ENCODE results near the gene HS3ST6.
"Not testable (repeated sequence)": the region's sequence is repeated elsewhere in the genome, so short reads cannot be mapped to it uniquely, and the experiment has no call there.

HS3ST6 gene

DNA sequence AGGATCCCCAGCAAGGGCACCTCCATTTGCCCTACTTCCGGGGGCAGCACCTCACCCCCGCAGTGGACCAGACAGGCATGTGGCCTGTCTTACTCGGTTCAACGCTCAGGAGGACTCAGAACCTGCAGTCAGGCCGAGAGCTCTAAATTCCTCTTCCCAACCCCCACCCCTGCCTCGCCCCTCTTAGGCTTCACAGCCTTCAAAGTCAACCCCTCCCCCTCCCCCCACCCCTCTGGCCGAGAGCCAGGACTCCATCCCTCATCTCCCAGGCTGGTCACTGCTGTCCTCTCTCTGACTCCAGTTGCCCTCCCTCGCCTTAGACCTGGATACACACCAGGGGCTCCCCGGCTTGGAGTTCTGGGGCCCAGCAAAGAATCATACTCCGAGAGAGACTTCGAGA lies 8.1 kb upstream of the HS3ST6 start:
- DNase-seq (ENCODE audit: low read depth), result no peak

DNA sequence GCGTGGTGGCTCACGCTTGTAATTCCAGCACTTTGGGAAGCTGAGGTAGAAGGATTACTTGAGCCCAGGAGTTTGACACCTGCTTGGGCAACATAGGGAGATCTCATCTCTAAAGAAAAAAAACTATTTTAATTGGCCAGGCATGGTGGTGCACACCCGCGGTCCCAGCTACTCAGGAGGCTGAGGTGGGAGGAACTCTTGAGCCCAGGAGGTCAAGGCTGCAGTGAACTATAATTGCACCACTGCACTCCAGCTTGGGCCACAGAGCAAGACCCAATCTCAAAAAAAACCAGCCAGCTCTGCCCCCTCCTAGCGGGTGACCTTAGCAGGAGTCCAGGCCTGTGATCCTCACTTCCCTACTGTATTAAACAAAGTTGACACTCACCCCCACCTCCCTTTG lies 5.9 kb upstream of the HS3ST6 start:
- no peak for DNase-seq (ENCODE audit: low read depth)

DNA sequence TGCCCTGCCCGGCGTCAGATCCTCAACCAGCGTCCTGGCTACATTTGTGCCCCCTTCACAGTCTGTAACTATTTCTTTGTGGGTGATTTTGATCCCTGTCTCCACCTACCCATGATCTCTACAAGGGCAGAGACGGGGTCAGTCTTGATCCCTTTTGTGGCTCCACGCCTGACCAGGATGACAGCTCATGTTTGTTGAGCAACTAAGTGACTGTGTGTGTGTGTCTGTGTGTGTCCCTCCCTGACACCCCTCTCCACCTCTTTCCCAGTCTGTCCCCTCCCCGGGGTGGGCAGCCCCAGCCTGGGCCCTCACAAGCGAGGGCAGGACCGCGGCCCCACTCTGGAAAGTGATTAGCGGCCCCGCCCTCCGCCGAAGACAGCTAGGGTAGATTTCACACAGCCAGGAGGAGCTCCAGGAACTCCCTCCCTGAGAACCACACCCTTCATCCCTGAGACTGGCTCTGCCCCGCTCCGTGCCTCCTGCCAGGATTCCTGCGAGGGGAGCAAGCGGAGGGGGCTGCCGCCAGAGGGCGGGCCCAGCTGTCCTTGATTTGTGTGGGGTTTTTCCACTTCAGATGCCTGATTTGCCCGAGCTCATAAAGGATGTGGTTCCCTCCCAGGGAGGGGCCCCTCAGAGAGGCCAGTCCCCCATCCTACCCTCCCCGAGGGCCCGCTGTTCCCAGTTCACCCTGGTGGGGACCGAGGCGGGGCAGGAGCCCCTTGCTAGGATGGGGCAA lies 5.3 kb upstream of the HS3ST6 start:
- DNase-seq (ENCODE audit: low read depth), result no peak

DNA sequence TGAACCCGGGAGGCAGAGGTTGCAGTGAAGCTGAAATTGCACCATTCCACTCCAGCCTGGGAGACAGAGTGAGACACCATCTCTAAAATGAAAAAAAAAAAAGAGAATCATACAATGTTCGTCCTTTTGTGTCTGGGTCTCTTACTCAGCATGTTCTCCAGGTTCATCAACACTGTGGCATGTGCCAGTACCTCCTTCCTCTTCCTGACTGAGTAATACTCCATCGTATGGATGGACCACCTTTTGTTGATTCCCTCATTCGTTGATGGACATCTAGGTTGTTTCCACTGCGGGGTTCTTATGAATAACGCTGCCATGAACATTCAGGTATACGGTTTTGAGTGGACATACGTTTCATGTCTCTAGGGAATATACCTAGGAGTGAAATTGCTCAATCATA lies 4.1 kb upstream of the HS3ST6 start:
- no peak for DNase-seq (ENCODE audit: low read depth)

DNA sequence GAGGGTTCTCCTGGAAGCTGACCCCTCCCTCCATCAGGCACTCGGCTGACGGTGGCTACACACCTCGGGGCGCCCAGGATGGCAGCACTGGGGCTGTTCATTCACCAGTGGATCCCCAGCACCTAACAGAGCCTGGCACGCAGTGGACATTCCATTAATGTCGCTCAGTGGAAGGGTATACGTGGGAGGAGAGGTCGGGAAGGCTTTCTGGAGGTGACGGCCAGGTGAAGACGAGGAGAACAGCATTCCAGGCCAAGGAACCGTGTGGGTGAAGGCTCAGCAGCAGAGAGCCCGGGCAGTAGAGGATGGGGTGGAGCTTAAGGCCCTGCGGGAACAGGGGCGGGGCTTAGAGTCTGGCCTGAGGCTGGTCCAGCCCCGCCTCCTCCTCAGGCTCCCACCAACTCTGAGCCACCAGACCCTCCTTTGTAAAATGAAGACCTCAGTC lies 2.5 kb upstream of the HS3ST6 start:
- DNase-seq (ENCODE audit: low read depth), result no peak

DNA sequence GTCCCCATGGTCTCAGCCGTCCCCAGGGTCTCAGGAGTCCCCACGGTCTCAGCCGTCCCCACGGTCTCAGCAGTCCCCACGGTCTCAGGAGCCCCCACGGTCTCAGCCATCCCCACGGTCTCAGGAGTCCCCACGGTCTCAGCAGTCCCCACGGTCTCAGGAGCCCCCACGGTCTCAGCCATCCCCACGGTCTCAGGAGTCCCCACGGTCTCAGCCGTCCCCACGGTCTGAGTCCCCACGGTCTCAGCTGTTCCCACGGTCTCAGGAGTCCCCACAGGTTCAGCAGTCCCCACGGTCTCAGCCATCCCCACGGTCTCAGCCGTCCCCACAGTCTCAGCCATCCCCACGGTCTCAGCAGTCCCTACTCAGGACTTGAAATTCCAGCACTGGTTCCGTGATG lies 1.9 kb upstream of the HS3ST6 start:
- DNase-seq (ENCODE audit: low read depth), result not testable (repeated sequence)

DNA sequence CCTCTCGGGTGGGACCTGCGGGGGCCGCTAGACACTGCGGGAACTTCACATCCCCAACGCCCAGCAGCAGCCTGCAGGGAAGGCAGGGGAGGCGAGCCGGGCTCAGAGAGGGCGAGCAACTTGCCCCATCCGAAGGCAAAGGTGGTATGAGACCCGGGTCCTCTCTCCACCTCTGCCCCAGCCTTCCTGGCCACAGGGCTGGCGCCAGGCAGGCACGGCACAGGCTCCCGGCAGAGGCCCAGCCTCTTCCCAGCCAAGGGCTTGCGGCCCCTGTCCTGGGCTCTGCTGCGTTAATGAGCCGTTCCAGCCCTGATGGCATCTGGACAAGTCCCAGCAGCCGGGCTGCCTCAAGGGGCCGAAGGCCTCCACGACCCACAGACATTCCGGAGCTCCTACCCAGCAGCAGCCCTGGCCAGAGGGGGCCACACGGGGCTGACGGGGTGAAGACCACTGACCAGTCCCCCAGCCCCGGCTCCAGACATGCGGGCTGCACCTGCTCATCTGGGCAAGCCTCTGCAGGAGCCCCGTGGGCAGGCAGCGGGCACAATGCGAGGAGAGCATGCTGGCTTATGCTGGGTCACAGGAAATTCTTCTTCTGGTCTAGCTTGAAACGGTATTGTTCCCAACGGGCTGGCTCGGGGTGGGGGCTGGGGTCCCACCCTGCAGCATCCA lies 1.2 kb upstream of the HS3ST6 start:
- DNase-seq (ENCODE audit: low read depth), result no peak

DNA sequence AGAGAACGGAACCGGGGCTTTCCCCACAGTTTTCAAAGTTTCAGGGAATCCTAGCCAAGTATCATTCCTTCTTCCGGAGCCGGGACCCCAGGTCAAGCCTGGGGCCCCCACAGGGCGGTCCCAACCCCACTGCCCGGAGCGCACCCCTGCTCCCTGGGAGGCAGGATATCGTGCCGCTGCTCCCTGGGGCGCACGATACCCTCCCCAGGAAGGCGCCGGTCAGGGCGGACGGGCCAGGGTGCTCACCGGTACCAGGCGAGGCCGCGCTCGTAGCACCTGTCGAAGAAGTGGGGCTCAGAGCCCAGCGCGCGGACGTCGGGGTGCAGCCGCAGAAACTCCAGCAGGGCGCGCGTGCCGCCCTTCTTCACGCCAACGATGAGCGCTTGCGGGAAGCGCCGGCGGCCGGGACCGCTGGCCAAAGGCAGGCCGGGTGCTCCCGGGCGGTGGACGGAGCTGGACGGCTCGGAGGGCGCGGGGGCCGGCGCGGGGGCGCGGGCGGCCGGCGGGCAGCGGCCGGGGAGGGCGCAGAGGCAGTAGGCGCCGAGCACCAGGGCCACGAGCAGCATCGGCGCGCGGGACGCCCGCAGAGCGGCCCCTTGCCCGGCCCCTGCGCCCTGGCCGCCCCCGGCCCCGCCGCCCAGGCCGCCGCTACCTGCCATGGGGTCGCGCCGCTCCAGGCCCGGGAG lies 407 bp downstream of the HS3ST6 start:
- DNase-seq (ENCODE audit: low read depth), result no peak

DNA sequence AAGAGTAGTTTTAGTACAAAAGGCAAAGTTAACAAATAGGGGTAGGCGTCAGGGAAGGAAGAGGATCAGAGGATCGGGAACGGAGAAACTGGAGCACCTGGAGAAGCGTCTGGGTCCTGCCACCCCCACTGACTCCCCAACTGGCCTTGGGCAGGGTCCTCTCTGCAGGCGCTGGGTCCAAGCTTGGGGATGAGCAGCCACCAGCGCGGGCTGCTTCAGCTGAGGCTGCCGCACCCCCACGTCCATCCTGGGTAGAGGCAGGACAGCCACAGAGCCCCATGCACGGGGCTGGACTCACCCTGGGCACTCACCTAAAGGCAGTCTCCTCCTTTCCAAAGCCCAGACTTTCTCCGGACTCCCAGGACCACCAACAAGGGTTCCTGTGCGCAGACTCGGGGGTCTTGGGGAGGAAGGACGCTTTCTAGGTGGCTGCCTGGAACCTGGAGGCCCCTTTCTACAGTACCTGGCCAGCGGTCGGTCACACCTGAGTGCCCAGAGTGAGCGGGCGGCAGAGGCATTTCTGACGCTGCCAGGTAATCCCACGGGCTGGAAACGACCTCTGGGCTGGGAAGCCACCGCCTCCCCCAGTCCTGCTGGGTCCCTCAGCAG lies 1.1 kb downstream of the HS3ST6 start:
- no peak for DNase-seq (ENCODE audit: low read depth)

DNA sequence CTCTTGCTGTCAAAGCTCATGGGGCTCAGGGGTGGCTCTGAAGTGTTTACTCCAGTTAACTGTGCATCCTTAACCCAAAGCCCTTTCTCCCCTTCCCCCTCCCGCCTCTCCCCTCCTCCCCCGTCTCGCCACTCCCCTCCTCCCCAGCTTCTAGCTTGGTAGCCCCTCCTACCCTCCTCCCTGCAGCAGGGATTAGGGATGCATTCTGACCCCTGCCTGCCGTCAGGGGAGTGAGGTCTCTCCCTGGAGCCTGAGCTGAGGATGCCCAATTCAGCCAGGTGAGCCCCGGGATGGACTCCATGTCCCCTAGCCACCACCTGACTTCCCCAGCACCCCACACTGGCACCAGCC lies 1.6 kb downstream of the HS3ST6 start:
- no peak for DNase-seq (ENCODE audit: low read depth)

DNA sequence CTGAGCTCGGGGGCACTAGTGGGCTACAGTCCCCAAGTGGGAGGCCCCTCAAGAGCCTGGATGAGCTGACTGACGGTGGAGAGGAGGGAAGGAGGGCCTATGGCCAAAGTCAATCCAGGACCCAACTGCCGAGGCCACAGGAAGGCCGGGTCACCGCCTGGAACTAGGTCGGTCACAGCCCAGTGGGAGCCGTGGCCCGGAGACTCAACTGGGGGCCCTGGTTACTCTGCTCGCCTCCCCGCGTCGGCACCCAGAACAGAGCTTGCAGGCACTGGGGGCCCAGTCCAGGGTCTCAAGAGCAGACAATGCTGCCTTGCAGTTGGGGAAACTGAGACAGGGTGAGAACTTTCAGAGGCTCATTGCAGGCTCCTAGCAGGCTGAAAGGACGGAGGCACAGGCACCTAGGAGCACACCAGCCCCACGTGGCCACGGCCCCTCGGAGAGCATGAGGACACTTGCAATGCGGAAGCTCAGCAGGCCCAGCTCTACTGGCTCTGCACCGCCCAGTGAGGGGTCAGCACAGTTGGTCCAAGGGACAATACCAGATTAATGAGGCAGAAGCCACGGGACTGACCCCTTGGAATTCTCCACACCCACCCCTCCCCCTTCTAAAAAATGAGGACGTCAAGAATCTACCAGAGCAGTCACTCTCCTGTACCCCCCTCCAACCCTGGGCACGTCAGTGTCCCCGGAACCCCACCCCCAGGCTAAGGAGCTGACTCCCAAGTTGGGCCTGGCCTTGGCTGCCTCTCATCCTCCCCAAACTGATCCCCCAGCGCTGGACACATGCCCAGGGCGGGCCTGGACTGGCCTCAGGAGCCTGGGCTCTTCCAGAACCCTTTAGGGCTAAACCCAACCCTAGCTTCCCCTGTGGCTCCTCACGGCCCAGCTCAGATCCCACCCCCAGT lies 2.2 kb downstream of the HS3ST6 start:
- no peak for DNase-seq (ENCODE audit: low read depth)

DNA sequence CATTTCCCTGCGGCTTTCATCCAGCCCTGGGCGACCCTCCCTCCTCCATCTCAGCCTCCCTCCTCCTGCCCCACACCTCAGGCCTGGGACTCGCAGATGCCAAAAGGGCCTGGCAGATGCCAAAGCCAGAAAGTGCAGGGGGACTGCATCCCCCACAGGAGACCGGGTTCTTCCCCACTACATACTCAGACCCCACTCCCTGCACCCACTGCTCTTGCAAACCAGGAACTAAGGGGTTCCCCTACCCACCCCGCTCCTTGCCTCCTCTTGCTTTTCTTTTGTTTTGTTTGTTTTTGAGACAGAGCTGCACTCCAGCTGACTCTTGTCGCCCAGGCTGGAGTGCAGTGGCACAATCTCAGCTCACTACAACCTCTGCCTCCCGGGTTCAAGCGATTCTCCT lies 3.2 kb downstream of the HS3ST6 start:
- DNase-seq (ENCODE audit: low read depth), result no peak

DNA sequence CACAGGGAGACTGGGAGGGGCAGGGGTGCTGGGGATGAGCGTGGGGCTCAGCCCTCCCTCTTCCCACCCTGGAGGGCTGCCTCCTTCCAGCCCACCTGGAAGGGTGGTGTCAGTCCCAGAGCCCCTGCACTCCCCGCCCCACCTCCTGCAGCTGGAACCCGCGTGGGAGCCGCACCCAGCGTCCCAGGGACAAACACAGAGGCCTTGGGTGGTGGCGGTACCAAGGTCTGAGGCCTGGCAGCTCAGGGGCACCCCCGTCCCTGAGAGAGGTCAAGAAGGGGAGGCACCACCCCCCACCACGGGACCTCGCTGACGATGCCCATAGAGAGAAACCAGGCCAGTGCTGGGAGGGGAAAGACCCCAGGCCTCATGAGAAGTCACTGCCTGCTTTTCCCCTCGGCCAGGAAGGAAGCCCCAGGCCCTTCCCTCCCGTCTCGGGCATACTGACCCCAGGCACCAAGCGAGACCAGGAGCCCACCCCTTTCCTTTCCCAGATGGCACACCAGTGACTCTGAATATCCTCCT lies 4.1 kb downstream of the HS3ST6 start:
- DNase-seq (ENCODE audit: low read depth), result no peak

DNA sequence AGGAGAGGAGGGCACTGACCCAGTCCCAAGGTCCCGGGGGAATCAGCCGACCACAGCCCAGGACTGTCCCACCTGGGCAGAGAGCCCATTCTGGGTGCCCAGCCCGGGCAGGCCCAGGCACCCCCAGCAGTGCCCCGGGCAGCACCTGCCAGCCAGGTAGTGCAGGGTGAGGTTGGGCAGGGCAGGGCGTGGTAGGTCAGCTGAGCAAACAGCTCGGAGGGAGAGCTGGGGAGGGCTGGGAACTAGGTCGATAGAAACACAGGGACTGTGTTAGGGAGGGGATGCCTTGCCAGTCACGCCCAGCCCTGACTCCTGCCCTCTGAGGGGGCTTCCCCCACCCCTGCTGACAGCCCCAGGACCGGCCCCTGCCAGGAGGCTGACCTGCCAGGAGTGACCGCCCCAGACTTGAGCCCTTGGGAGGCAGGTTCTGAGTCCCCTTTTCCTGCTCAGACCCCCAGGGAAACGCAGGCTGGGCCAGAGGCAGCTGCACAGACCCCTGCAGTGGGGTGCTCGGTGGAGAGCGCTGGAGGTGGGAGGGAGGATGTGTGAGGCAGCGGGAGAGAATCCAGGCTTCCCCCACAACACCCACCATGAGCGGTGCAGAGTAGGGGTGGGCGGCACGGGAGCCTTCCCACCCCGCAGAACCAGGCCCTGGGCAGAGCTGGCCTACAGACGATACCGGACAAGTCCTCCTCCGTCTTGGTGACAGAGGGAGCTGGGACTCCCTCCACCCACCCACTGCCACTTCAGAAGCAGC lies 4.7 kb downstream of the HS3ST6 start:
- no peak for DNase-seq (ENCODE audit: low read depth)

DNA sequence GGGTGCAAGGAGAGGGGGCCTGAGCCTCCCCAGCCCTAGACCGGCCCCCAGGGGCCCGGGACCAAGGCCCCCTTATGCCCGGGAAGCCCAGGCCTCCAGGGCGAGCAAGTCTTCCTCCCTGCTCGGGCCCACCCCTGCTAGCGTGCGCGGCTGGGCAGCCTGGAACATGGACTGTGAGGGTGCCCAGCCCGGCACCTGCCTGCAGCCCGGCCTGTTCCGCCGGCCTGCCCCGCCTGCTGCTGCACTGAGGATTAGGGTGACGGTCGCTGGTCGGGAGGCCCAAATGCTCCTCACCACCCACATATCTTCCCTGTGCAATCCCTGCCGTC lies 6.0 kb downstream of the HS3ST6 start:
- no peak for DNase-seq (ENCODE audit: low read depth)

DNA sequence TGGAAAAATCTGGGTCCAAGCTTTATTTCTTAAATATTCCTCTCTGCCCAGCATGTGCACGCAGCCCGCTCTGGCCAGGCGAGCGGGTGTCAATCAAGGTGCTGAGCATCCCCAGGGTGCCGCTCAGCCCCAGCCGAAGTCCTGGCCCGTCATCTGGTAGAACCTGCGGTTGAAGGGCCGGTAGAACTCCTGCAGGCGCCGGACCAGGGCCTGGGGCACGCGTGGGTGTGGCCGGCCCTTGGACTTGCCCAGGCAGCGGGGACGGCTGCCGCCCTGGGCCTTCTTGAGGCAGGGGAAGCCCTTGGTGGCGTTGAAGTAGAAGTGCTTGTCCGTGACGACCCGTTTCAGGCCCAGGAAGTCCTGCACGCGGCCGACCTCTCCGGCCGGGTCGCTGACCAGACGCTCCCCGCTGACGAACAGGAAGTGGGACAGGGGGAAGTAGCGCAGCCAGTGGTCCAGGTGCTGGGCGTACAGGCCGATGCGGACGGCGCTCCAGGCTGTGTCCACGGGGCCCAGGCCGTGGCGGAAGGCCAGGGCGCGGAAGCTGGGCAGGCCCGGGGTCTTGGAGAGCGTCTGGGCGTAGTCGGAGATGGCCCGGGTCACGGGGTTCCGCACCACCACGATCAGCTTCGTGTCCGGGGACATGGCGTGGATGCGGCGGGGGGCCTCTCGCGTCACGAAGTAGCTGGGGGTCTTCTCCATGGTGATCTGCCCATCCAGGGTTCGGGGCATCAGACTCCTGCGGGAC lies 6.6 kb downstream of the HS3ST6 start:
- DNase-seq (ENCODE audit: low read depth), result no peak

DNA sequence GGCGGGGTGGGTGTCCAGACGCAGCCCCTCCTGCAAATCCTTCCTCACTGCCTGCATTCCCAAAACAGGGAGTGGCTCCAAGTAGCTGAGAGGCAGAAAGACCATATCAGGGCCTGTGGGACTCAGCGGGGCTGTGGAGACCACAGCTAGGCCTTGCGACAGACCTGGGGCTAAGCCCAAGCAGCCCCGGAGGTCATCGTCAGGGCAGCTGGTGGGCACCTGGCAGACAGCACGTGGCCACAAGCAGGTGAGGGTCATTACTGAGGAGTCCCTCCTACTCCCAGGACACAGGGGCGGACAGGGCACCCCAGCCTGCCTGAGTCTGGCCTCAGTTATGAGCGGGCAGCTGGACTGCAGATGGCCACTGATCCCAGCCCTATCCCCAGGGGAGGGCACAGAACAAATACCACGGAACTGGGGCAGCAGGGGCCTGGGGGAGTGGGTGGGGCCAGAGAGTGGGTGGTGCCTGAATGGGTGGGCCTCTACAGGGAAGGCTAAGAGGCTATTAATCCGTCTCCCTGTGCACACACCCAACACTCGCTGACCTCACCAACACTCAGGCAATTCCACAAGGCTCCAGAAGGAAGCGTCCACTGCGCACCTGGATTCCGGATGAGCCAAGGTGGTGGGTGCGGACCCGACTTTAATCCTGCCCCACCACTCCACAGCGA lies 8.5 kb downstream of the HS3ST6 start:
- no peak for DNase-seq (ENCODE audit: low read depth)

DNA sequence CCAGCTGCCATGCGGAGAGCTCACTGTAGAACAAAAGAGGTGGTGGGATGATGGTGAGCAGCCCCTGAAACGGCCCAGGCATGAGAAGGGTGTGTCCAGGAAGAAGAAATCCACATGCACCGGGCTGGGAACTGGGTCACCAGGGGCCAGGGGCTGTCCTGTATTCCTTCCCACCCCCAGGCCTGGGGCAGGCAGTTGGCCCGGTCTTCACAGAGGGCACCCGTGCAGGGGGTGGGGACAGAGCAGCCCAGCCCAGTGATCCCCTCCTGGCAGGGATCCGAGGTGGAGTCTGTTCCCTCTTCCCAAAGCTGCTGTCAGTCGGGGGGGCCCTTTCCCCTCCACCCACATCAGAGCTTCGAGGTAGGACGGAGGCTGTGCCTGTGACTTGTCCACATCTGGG lies 9.2 kb downstream of the HS3ST6 start:
- no peak for DNase-seq (ENCODE audit: low read depth)

DNA sequence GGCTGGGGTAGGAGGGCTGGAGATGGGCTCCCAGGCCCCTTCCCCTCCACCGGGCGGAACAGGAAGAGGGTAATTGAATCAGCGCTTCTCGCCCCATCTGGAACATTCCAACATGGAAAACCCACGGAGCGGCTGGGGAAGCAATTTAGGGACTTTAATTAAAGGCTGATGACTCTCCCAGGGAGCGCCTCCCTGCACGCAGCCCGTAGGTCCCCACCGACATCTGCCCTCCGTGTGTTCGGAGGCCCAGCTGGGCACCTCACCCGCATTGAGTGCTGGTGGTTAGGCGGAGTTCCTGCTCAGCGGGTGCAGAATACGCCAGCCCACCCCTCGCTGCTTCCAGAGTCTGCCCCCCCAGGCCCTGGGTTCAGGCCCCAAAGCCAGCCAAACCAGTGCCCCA lies 10.0 kb downstream of the HS3ST6 start:
- no peak for DNase-seq (ENCODE audit: low read depth)
